ENCODE data around the gene MET.

GRCh38 chr7:116698396-116698795 lies 26.4 kb downstream of the MET start:
- TF ChIP-seq ZNF274 (IDR thresholded peaks at IDR 0.05; ENCODE audit: low read depth, low read length), result no peak
- no peak for TF ChIP-seq YY1 (IDR thresholded peaks at IDR 0.05; ENCODE audit: insufficient read depth, insufficient read length)
- TF ChIP-seq SUZ12 (IDR thresholded peaks at IDR 0.05; ENCODE audit: extremely low read depth, insufficient read depth, insufficient read length), result no peak

All from NT2/D1 (cell line).